Uterus (tissue), 4 donors: ENCODE measurements around the gene CEP72. TPM values are rescaled to one million over a fixed set of nuclear protein-coding genes. Genes with fewer than 3 reads are reported as not detected.
A peak's percentile ranks its signal among the peaks of the same experiment; 100 is the strongest.

Experiments
- DNase-seq, 2 donors: peaks; one replicate each; pipeline ENCODE4 v3.0.0-alpha.2; 2019 to 2020
- H3K27ac ChIP-seq, 2 donors: fragments of 200-600 bp; sonication (generic); 1 replicate in 1 of 2; 2 replicates in 1 of 2; pipeline ENCODE4 v1.5.1; 2016 to 2018
- H3K27me3 ChIP-seq, 2 donors: fragments of 200-600 bp; sonication (generic); one replicate each; pipeline ENCODE4 v1.5.1; 2018 to 2019; ENCODE audit warnings: control low read depth in 1 of 2
- H3K36me3 ChIP-seq, 2 donors: fragments of 200-600 bp; sonication (generic); one replicate each; pipeline ENCODE4 v1.5.1; 2019; ENCODE audit warnings: control low read depth in 1 of 2
- H3K4me1 ChIP-seq, 2 donors: fragments of 200-600 bp; sonication (generic); one replicate each; pipeline ENCODE4 v1.5.1; 2018 to 2019; ENCODE audit warnings: control low read depth in 1 of 2
- H3K4me3 ChIP-seq, 2 donors: fragments of 200-600 bp; sonication (generic); 1 replicate in 1 of 2; 2 replicates in 1 of 2; pipeline ENCODE4 v1.5.1; 2018 to 2019; ENCODE audit warnings: mild to moderate bottlenecking in 1 of 2
- H3K9me3 ChIP-seq, 2 donors: fragments of 200-600 bp; sonication (generic); one replicate each; pipeline ENCODE4 v1.5.1; 2019; ENCODE audit warnings: control low read depth in 1 of 2
- CTCF ChIP-seq, 4 experiments: fragments of 200-600 bp in 2 of 4; fragments of 450-650 bp in 2 of 4; sonication (generic) in 2 of 4; IDR thresholded peaks; one replicate each; pipeline ENCODE4 v1.5.1; 2016 to 2019; ENCODE audit warnings: antibody characterized with exemption in 4 of 4, mild to moderate bottlenecking in 2 of 4, moderate library complexity in 1 of 4
- POLR2A ChIP-seq, 2 donors: fragments of 450-650 bp; IDR thresholded peaks; one replicate each; pipeline ENCODE4 v1.6.1; 2016; ENCODE audit warnings: antibody characterized with exemption in 2 of 2, mild to moderate bottlenecking in 1 of 2, moderate library complexity in 1 of 2
- intact Hi-C: fragments of 100-400 bp; cut with DNase I; formaldehyde crosslinking; loops from one replicate; pipeline ENCODE4 v1.15.1; 2023; ENCODE audit warnings: low total_unique reads
- total RNA-seq, 4 donors: library from RNA; depleted of rRNA in 3 of 4; stranded (reverse); fragments of >200 nt in 3 of 4; gene quantifications; one replicate each; pipeline versions ENCODE4 v1.1.0 to v1.2.4, GENCODE V29; 2014 to 2023
- donor health status: DM: yes; HTN: yes; CAD: no.

The CEP72 gene
- total RNA-seq, 4 donors from 2014 or later, result 0.26 to 11.9 (median 4.9) TPM

GRCh38 chr5:610744-611730, 1.1 kb upstream of the CEP72 start:
- Histone ChIP-seq H3K27ac (no peak overlapping the region), H3K9me3 (no peaks in the 10 kb centered on the region), H3K27me3 (no peaks in the 10 kb centered on the region), H3K4me3 (peak overlapping the region; percentile 51 to 69), H3K4me1 (no peaks in the 10 kb centered on the region), H3K36me3 (no peaks in the 10 kb centered on the region)
- intact Hi-C loops, result no loop called here
- no peak for TF ChIP-seq CTCF (IDR thresholded peaks at IDR 0.05)
- TF ChIP-seq POLR2A (IDR thresholded peaks at IDR 0.05), result no peak
- DNase-seq, result no peak

- DNase-seq, result no peak
- no peaks in the 10 kb centered on the region for H3K36me3 ChIP-seq
- intact Hi-C loops, result no loop called here
- peak overlapping the region; percentile 51 to 69 for H3K4me3 ChIP-seq
- H3K9me3 ChIP-seq, result no peaks in the 10 kb centered on the region
- H3K27ac ChIP-seq, result no peak overlapping the region
- no peaks in the 10 kb centered on the region for H3K4me1 ChIP-seq
- H3K27me3 ChIP-seq, result no peaks in the 10 kb centered on the region
- no peak for TF ChIP-seq POLR2A (IDR thresholded peaks at IDR 0.05)
- TF ChIP-seq CTCF (IDR thresholded peaks at IDR 0.05), result no peak
Observed at GRCh38 chr5:612498-613424, 621 bp downstream of the CEP72 start.

- Histone ChIP-seq H3K27me3 (no peaks in the 10 kb centered on the region), H3K27ac (no peak overlapping the region), H3K9me3 (no peaks in the 10 kb centered on the region), H3K36me3 (no peaks in the 10 kb centered on the region), H3K4me1 (no peaks in the 10 kb centered on the region), H3K4me3 (no peak overlapping the region)
- no peak for TF ChIP-seq POLR2A (IDR thresholded peaks at IDR 0.05)
- no peak for TF ChIP-seq CTCF (IDR thresholded peaks at IDR 0.05)
- DNase-seq, result peak in 1 of 2 donors; percentile 6
- intact Hi-C loops, result no loop called here
Observed at GRCh38 chr5:616484-617039, 4.4 kb downstream of the CEP72 start.

GRCh38 chr5:617896-618295, 5.8 kb downstream of the CEP72 start:
- TF ChIP-seq POLR2A (IDR thresholded peaks at IDR 0.05) (no peak), CTCF (IDR thresholded peaks at IDR 0.05) (no peak)
- DNase-seq, result no peak
- intact Hi-C loops, result no loop called here
- Histone ChIP-seq H3K4me3 (no peak overlapping the region), H3K9me3 (no peaks in the 10 kb centered on the region), H3K36me3 (no peaks in the 10 kb centered on the region), H3K4me1 (no peaks in the 10 kb centered on the region), H3K27me3 (no peaks in the 10 kb centered on the region), H3K27ac (no peak overlapping the region)
